NCI-H460 (cell line): ENCODE results near the gene NANOS1. TPM values are rescaled to one million over a fixed set of nuclear protein-coding genes. Genes with fewer than 3 reads are reported as not detected.

Source experiments
- DNase-seq: peaks from one replicate; pipeline ENCODE4 v3.0.0-alpha.2; 2016; ENCODE audit warnings: low read depth; ENCODE audit errors: extremely low read depth
- polyA plus RNA-seq: library from polyadenylated mRNA; depleted of rRNA; stranded (reverse); fragments of >200 nt; gene quantifications from 2 replicates; pipeline ENCODE4 v1.2.3, GENCODE V29; 2014; cell fraction: nucleus; rRNA removed
- total RNA-seq: library from RNA; depleted of rRNA; stranded (reverse); fragments of >200 nt; shearing (Covaris generic); gene quantifications from 2 replicates; pipeline ENCODE4 v1.2.3, GENCODE V29; 2014; rRNA removed

The NANOS1 gene, protein sequence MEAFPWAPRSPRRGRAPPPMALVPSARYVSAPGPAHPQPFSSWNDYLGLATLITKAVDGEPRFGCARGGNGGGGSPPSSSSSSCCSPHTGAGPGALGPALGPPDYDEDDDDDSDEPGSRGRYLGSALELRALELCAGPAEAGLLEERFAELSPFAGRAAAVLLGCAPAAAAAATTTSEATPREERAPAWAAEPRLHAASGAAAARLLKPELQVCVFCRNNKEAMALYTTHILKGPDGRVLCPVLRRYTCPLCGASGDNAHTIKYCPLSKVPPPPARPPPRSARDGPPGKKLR
- total RNA-seq: 1.6 and 1.8 TPM in 2 replicates
- polyA plus RNA-seq: 0.31 and 6.5 TPM in 2 replicates

DNA sequence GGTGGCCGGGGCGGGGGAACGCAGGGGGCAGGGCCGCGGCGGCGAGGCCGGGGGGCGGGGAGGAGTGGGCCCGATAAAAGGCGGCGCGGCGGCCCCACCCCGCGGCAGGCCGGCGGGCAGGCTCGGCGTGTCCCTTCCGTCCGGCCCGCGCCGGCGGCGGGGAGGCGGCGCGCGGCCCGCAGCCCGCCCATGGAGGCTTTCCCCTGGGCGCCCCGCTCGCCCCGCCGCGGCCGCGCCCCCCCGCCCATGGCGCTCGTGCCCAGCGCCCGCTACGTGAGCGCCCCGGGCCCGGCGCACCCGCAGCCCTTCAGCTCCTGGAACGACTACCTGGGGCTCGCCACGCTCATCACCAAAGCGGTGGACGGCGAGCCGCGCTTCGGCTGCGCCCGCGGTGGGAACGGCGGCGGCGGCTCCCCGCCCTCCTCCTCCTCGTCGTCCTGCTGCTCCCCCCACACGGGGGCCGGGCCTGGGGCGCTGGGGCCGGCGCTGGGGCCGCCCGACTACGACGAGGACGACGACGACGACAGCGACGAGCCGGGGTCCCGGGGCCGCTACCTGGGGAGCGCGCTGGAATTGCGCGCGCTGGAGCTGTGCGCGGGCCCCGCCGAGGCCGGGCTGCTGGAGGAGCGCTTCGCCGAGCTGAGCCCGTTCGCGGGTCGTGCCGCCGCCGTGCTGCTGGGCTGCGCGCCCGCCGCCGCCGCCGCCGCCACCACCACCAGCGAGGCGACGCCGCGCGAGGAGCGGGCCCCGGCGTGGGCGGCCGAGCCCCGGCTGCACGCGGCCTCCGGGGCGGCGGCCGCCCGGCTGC, at the start of gene NANOS1:
TSS of gene NANOS1 (plus strand) at position 102 of the 808 bp plus-strand sequence. CDS start at position 190, 88 bp downstream.
- DNase-seq: no peak

DNA sequence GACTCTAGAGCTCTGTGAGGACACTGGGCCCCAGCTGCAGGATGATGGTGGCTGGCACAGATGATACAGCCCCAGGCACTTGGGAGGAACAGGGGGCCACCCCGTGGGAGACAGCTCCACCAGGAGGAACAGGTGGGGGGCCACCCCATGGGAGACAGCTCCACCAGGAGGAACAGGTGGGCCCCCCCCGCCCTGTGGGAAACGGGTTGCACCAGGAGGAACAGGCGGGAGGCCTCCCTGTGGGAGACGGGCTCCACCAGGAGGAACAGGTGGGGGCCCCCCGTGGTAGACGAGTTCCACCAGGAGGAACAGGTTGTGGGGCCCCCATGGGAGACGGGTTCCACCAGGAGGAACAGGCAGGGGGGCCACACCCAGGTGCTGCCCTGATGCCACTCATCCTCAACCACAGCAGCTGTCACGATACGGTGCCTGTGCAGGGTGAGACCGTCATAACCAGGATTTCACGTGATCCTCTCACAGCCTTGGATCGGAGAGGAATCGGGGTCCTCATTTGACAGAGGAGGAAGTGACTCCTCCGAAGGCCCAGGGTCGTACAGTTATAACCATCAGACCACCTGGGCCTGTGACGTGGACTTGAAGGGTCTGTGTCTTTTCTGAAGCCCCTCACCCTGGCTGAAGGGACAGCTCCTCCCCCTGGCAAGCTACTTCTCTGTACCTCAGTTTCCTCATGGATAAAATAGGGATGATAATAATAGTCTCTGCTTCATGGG, 49.2 kb upstream of the NANOS1 start:
- no peak for DNase-seq

DNA sequence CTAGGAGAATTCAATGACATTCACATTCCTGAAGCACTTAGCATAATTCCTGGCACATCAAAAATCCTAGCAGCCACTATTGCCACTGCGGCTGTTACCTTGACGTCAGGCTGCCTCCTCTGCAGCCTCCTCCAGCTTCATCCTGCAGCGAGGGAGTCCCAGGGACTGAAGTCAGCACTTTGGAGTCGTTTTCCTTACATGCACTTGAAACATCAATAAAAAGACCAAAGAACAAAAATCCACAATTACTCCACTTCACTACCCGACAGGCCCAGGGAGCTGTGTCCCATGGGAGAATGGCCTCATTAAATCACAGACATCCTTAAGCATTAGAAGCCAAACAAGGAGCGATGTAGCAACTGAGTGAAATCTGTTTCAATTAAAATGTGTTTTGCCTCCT, 48.6 kb upstream of the NANOS1 start:
- no peak for DNase-seq

DNA sequence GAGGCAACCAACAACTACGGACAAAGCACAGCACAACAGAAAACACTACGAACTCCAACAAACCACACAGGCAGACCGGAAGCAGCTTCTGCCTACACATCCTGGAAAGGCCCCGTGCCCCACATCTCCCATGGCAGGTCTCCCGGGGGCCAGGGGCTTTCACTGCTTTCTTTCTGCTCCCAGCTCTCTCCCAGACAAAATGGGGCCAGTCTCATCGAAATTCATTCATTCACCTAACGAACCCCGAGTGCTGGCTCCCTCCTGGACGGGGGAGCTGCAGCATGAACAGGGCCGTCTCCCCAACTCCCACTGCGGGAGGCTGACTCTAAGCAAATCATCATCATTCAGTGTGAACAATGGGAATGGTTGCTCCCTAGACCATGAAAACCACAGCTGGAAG, 47.6 kb upstream of the NANOS1 start:
- DNase-seq: no peak

DNA sequence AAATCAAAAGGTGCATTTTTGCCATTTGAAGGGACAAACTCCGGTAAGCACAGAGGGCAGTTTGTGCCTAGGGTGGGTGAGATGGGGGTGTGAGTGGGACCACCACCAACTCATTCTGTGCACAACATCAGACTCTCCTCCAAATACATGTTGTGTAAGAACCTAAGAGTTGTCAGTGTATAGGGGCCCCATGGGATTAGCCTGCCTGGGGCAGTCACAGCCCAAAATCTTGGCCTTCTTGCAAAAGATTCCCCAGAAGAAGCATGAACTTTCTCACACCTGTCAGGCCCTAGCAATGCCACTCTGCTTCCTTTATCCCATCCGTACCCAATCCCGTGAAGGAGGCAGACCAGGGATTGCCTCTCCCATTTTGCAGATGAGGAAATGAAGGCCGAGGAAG, 47.1 kb upstream of the NANOS1 start:
- no peak for DNase-seq

DNA sequence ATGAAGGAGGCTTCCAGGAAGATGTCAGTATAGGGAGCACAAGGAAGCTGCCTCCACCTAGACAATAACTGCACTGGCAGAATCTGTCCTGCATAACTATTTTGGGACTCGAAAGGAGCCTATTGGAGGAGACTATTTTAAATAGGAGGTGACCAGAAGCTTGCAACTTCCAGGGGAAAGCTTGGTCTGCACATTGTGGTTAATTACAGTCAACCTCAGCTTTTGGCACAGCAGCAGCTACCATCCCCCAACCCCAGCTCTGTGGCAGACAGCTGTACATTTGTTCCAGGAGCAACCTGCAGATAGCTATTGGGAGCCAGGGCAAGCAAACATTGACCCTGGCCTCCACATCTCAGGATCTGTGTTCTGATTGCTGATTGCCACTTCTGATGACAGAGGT, 46.3 kb upstream of the NANOS1 start:
- no peak for DNase-seq

DNA sequence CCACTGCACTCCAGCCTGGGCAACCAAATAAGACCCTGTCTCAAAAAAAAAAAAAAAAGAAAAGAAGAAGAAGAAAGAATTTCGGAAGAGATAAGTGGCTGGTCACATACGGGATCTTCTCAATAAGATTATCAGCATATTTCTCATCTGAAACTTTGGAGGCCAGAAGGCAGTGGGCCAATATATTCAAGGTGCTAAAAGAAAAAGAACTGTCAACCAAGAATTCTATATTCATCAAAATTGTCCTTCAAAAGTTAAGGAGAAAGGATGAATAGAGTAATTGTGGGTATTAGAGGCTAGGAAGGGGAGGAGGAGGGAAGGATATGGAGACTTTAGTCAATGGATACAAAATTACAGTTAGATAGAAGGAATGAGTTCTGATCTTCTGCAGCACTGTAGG, 43.9 kb upstream of the NANOS1 start:
- DNase-seq: no peak

DNA sequence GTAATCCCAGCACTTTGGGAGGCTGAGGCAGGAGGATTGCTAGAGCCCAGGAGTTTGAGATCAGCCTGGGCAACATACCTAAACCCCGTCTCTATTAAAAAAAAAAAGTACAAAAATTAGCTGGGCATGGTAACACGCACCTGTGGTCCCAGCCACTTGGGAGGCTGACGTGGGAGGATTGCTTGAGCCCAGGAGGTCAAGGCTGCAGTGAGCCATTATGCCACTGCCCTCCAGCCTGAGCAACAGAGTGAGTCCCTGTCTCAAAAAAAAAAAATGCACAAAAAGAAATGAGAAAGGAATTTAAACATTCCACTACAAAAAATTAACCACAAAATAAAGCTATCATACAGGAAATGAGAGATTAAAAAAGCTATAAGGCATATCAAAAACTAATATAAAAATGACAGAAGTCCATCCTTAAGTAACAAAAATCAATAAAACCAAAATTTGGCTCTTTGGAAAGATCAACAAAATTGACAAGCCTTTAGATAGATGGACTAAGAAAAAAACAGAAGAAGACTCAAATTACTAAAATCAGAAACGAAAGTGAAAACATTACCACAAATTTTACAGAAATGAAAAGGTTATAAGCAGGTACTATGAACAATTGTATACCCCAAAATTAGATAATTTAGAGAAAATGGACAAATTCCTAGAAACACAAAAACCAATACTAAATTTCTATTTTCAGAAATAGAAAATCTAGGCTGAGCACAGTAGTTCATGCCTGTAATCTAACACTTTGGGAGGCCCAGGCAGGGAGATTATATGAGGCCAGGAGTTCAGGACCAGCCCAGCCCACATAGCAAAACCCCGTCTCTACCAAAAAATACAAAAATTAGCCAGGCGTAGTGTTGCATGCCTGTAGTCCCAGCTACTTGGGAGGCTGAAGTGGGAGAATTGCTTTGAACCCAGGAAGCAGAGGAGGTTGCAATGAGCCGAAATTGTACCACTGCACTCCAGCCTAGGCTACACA, 42.4 kb upstream of the NANOS1 start:
- no peak for DNase-seq

DNA sequence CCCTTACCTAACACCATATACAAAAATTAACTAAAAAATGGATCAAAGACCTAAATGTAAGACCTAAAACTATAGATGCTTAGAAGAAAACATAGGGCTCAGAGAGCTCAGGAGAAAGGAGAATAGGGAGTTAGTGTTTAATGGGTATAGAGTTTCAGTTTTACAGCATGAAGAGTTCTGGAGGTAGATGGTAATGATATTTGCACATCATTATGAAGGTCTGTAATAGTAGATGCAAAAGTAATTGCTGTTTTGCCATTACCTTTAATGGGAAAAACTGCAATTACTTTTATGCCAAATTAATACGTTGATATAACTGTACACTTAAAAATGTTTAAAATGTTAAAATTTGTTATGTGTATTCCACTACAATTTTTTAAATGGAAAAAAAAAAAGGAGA, 39.2 kb upstream of the NANOS1 start:
- no peak for DNase-seq

DNA sequence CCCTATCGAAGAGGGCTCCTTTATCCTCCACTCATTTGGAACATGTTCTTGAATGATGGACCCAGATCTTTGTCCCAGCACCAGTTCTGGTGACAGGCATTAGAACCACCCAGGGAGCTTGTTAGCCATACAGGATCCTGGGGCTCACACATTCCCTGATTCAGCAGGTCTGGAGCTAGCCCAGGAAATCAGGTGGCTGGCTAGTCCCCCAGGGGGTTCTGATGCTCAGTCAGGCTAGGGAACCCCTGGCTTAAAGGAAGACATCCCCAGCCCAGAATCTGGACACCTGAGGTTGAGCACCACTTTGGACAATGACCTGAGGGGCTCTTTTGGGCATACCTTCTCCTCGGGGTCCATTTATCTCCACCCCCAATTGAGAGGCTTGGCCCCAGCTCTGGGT, 37.0 kb upstream of the NANOS1 start:
- no peak for DNase-seq

DNA sequence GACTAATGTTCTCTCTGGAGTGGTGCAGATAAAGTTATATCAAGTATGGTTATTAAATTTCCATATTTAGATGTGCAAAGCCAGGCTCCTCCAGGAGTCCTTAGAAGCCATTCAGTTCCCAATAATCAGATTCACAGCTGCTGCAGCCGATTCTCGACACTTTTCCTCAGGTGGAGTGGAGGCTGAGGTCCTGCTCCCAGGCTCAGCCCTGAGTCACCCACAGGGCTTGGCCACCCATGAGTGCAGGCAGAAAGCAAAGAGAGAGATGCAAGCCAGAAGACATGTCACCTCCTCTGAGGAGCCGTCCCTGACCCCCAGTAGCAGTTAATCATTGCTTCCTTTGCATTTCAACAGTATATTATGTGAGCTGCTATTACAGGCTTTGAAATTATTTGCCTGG, 36.3 kb upstream of the NANOS1 start:
- no peak for DNase-seq

DNA sequence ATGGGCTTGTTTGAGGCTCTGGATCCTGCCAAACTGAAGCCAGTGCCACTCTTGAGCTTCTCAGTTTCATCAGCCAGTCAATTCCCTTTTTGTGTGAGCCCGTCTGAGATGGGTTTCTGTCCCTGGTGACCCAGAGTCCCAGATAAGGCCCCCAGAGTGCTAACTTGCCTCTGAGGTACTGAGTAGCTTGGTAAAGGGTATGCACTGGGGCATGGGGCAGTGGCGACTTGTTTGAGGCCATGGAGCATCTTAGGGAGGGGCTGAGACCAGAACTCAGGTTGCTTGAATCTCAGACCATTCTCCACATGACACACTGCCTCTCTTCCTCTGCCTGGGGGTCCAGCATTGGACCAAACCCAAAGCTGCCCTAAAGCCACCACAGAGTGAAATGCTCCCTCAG, 35.2 kb upstream of the NANOS1 start:
- no peak for DNase-seq

DNA sequence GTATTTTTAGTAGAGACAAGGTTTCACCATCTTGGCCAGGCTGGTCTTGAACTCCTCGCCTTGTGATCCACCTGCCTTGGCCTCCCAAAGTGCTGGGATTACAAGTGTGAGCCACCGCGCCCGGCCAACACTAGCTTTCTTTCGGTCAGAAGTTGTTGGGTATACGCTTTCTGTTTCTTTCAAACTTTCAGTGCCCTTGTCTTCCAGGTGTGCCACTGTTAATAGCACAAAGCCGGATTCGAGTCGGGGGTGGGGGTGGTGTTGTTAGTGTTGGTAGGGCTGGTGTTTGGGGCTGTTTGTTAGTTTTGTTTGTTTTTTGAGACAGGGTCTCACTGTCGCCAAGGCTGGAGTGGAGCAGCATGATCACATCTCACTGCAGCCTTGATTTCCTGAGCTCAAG, 33.8 kb upstream of the NANOS1 start:
- no peak for DNase-seq

DNA sequence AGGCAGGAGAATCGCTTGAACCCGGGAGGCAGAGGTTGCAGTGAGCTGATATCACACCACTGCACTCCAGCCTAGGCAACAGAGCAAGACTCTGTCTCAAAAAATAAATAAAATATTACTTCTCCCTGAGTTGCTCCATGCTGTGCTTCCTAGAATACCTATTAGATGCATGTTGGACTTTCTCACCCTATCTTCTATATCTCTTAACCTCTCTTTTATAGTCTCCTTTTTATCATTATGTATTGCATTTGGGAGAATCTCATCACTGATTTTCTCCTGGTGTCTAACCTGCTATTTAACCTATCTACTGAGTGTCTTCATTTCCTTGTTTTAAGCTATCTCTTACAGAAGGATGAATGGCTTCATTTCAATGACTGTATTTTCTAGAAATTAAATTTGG, 32.1 kb upstream of the NANOS1 start:
- DNase-seq: no peak

DNA sequence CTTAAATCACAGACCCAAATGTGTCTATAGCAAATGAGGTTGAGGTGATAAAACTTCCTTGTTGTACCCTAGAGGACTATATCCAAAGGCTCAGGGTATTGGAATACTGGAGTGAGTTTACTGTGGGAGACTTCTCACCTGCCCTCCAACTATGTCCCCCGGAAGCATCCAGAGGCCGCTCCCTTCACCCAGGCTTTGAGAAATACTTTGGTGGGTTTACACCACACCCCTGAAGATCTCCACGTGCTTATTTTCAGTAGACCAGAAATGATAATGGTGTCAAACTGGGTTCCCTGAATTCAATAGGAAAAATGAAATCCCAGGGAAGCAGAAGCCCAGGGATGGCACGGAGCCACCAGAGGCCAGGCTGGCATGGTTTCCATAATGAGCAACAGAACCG, 31.3 kb upstream of the NANOS1 start:
- no peak for DNase-seq

DNA sequence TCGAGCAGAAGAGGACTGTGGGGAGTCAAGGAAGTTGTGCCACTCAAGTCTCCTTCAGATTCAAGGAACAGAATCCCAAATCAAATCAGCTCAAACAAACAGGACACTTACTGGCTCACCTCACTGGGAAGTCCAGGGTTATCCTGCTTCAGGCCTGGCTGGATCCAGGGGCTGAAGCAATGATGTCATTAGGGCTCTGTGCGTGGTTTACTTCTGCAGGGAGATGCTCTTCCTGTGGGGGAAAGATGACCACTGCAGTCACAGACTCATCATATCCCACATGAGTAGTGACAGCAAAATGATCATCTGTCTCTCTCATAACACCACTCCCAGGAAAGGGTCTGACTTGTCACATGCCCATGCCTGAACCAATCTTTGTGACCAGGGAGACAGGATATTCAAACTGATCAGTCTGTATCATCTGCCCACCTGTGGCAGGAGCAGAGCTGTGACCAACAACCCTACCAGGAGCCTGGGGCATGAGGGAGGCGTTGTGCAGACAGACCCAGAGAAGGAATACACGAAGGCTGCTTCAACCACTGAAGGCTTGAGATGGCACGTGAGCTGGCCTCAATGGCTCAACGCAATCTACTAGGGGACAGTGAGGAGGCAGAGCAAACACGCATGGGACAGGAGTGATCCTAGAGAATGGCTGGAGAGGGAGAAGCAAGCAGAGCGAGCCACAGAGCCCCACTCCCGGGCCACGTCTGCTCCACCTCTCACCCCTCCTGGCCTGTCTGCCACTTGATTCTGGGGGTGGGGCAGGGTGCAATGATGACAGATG, 27.6 kb upstream of the NANOS1 start:
- DNase-seq: no peak

DNA sequence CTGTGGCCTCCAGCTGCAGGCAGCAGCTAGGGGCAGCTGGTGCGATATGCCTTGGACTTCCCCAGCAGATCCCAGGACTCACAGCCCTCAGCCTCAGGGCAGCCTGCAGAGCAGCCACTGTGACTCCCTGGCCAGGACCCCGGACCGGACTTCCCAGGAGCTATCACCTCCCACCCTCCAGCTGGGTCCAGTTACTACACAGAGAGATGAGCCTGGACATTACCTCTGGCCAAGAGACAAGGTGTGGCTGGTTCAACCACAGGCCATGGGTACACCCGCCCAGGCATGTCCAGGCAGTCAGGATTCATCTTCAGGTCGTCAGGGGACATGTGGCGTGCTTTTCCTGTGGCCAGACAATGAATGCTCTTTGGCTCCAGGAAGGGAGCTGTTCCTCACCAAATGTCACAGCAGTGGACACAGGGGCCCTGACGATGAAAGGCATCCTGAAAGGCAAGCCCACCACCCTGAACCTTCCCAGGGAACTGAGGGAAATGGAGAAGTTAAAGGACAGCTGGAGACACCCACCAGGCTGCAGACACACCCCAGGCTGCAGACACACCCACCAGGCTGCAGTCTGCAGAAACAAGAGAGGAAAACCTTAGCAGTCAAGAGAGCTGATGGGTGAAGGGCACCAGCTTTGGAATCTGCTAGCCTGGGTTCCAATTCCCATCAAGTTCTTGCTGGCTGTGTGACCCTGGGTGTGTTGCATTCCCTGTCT, 25.8 kb upstream of the NANOS1 start:
- no peak for DNase-seq

DNA sequence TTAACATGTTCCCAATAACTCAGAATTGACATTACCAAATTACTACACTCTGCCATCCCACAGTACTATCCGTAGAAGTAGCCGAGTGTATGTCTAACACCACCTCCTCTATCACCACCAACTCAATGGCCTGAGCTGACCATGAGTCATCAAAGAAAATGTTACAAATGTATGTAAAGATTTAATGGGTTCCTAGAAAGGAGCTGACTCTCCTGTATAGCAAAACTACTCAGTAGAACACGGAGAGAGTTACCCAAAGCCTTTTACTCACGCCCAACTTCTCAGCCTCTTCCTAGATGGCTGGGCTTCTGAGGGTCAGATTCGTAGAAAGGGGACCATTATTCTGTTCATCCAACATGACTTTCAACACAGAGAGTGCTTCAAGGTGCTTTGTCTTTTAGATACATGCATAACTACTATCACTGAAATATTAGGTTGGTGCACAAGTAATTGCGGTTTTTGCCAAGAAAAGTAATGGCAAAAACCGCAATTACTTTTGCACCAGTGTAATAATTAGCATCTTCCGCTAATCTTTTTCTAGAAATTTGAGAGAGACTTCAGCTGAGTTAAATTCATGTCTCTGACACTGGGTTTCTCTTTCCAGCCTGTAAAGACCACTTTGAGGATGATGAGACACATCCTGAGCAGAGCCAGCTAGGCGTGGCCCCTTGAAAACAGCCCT, 24.0 kb upstream of the NANOS1 start:
- peak; percentile 48 for DNase-seq
